Hematopoietic multipotent progenitor cell treated with erythropoietin and hydrocortisone succinate and interleukin-3 and kit ligand, for 15 days (in vitro differentiated cells): ENCODE data around the gene C1QTNF5.

ENCODE experiments used
- DNase-seq: peaks from one replicate; pipeline ENCODE4 v3.0.0-alpha.2; 2015; ENCODE audit warnings: low spot score

C1QTNF5 gene

GRCh38 chr11:119318240-119319135 lies 22.2 kb downstream of the C1QTNF5 start:
- no peak for DNase-seq

- no peak for DNase-seq
Measured at GRCh38 chr11:119317592-119318239, 23.0 kb downstream of the C1QTNF5 start.

GRCh38 chr11:119316729-119317591 lies 23.7 kb downstream of the C1QTNF5 start, which contains the start of gene MCAM:
Gene MCAM, minus strand, starts transcription at chr11:119317130. Its CDS starts 29 bp downstream, at chr11:119317101.
- no peak for DNase-seq

- DNase-seq: no peak
Measured at GRCh38 chr11:119316016-119316728, 24.5 kb downstream of the C1QTNF5 start.

- no peak for DNase-seq
Measured at GRCh38 chr11:119315131-119316015, 25.3 kb downstream of the C1QTNF5 start.

- DNase-seq: no peak
Measured at GRCh38 chr11:119314726-119315125, 26.0 kb downstream of the C1QTNF5 start.

GRCh38 chr11:119310682-119311052 lies 30.0 kb downstream of the C1QTNF5 start:
- no peak for DNase-seq

GRCh38 chr11:119309953-119310681 lies 30.6 kb downstream of the C1QTNF5 start:
- no peak for DNase-seq

GRCh38 chr11:119309411-119309810 lies 31.3 kb downstream of the C1QTNF5 start:
- no peak for DNase-seq

GRCh38 chr11:119307974-119308373 lies 32.7 kb downstream of the C1QTNF5 start:
- no peak for DNase-seq

GRCh38 chr11:119307219-119307618 lies 33.5 kb downstream of the C1QTNF5 start:
- no peak for DNase-seq

GRCh38 chr11:119306373-119306890 lies 34.3 kb downstream of the C1QTNF5 start:
- no peak for DNase-seq

- DNase-seq: no peak
Measured at GRCh38 chr11:119305556-119306372, 34.9 kb downstream of the C1QTNF5 start.

GRCh38 chr11:119303227-119303718 lies 37.4 kb downstream of the C1QTNF5 start:
- no peak for DNase-seq

- DNase-seq: no peak
Measured at GRCh38 chr11:119300198-119300964, 40.3 kb downstream of the C1QTNF5 start.

- DNase-seq: no peak
Measured at GRCh38 chr11:119299416-119299815, 41.3 kb downstream of the C1QTNF5 start.

- no peak for DNase-seq
Measured at GRCh38 chr11:119298726-119299125, 42.0 kb downstream of the C1QTNF5 start.

- no peak for DNase-seq
Measured at GRCh38 chr11:119297938-119298337, 42.7 kb downstream of the C1QTNF5 start.
